ENCODE results near the gene DSP. TPM values are rescaled to one million over a fixed set of nuclear protein-coding genes. Genes with fewer than 3 reads are reported as not detected.

The DSP gene
- polyA plus RNA-seq, 1 donor (not counting 4 experiments of a cell fraction or from before 2014, with no cell fraction given) = 255 TPM

DNA sequence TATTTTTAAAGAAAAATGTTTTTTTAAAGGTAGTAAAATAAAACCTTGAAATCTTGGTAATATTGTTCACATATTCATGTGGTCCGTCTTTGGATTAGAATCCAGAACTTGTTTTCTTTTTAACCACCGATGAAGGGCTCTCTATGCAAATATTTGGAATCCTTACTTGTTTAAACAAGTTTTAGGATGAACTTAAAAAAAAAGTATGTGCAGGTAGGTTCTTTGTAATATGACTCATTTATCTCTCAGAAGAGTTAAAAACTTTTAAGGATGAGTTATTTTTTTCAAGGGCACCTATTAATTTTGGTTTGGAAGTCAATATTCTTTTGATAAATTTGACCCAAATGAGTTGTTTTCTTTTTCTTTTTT, 8.9 kb downstream of the DSP start:
- DNase-seq (ENCODE audit: low read depth, low spot score) (no peak), FAIRE-seq (peak; percentile 32)
- TF ChIP-seq EZH2 (IDR thresholded peaks at IDR 0.05; ENCODE audit: low read length) = no peak
- dilution Hi-C loops (cut with MboI; ENCODE audit: extremely low pct_ligation_motif_present, low sequenced_read_pairs) = no loop called here
- Histone ChIP-seq H3K36me3 (ENCODE audit: control insufficient read depth in 2 of 2, extremely low read depth in 1 of 2, insufficient read depth in 2 of 2, low read length in 2 of 2) (peaks cover 5 to 25% of the 10 kb centered on the region in 2 experiments), H3K27me3 (ENCODE audit: control insufficient read depth, extremely low read depth, insufficient read depth, low read length) (no peaks in the 10 kb centered on the region), H3K9me1 (ENCODE audit: control insufficient read depth, extremely low read depth, insufficient read depth, low read length) (no peaks in the 10 kb centered on the region), H3K9me3 (ENCODE audit: control insufficient read depth, low read depth, low read length) (no peaks in the 10 kb centered on the region), H2AFZ (ENCODE audit: control insufficient read depth, low read length) (no peak overlapping the region), H3K4me2 (ENCODE audit: control insufficient read depth, extremely low read depth, insufficient read depth, low read depth, low read length) (peak overlapping the region; percentile 79), H3K27ac (ENCODE audit: control insufficient read depth, insufficient read depth, low read length) (peak overlapping the region; percentile 95), H3K9ac (ENCODE audit: control insufficient read depth, extremely low read depth, insufficient read depth, low read length) (peak overlapping the region; percentile 51), H3K4me3 (ENCODE audit: control insufficient read depth in 2 of 3, extremely low read depth in 1 of 3, insufficient read depth in 2 of 3, low read depth in 1 of 3, low read length in 3 of 3) (peak overlapping the region in 2 of 3 experiments; percentile 2 to 31), H3K4me1 (ENCODE audit: control insufficient read depth, extremely low read depth, insufficient read depth, low read length) (peaks cover 89% of the 10 kb centered on the region), H3K79me2 (ENCODE audit: control insufficient read depth, insufficient read depth, low read length) (peaks cover 73% of the 10 kb centered on the region), H4K20me1 (ENCODE audit: control insufficient read depth, extremely low read depth, insufficient read depth, low read length) (peaks cover 15% of the 10 kb centered on the region)

DNA sequence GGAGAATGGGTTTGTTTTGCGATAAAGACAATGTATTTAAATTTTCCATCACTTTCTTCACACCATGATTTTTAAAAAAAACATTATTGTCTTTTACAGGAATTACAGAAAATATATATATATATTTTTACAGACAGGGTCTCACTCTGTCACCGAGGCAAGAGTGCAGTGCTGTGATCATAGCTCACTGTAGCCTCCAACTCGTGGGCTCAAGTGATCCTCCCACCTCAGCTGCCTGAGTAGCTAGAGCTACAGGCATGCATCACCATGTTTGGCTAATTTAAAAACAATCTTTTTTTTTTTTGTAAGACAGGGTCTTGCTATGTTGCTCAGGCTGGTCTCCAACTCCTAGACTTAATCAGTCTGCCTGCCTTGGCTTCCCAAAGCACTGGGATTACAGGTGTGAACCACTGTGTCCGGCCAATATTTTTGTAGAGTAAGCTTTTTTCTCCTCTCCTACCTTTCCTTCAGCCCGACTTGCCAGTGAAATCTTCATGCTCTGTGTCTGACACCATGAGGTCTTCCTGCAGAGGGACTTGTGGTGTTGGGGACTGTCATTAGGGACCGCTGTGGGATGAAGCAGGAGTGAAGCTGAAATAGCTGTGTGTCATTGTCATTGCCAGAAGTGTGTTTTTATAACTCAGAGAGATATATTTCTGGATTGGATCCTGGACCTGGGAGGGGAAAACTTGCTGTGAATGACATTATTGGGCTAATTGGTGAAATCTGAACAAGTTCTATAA, 13.2 kb downstream of the DSP start:
- Histone ChIP-seq H3K79me2 (ENCODE audit: control insufficient read depth, insufficient read depth, low read length) (peaks cover 71% of the 10 kb centered on the region), H4K20me1 (ENCODE audit: control insufficient read depth, extremely low read depth, insufficient read depth, low read length) (peaks cover 3% of the 10 kb centered on the region), H3K4me3 (ENCODE audit: control insufficient read depth in 2 of 3, extremely low read depth in 1 of 3, insufficient read depth in 2 of 3, low read depth in 1 of 3, low read length in 3 of 3) (peak overlapping the region in 2 of 3 experiments; percentile 50 to 71), H3K4me2 (ENCODE audit: control insufficient read depth, extremely low read depth, insufficient read depth, low read depth, low read length) (peak overlapping the region; percentile 92), H3K27ac (ENCODE audit: control insufficient read depth, insufficient read depth, low read length) (peak overlapping the region; percentile 95), H3K36me3 (ENCODE audit: control insufficient read depth in 2 of 2, extremely low read depth in 1 of 2, insufficient read depth in 2 of 2, low read length in 2 of 2) (peaks cover 29 to 35% of the 10 kb centered on the region in 2 experiments), H3K9ac (ENCODE audit: control insufficient read depth, extremely low read depth, insufficient read depth, low read length) (peak overlapping the region; percentile 76), H3K9me3 (ENCODE audit: control insufficient read depth, low read depth, low read length) (no peaks in the 10 kb centered on the region), H2AFZ (ENCODE audit: control insufficient read depth, low read length) (no peak overlapping the region), H3K4me1 (ENCODE audit: control insufficient read depth, extremely low read depth, insufficient read depth, low read length) (peaks cover 52% of the 10 kb centered on the region), H3K27me3 (ENCODE audit: control insufficient read depth, extremely low read depth, insufficient read depth, low read length) (no peaks in the 10 kb centered on the region), H3K9me1 (ENCODE audit: control insufficient read depth, extremely low read depth, insufficient read depth, low read length) (peaks cover 2% of the 10 kb centered on the region)
- FAIRE-seq = no peak
- dilution Hi-C loops (cut with MboI; ENCODE audit: extremely low pct_ligation_motif_present, low sequenced_read_pairs) = no loop called here
- TF ChIP-seq EZH2 (IDR thresholded peaks at IDR 0.05; ENCODE audit: low read length) = no peak
- TF ChIP-seq, protein P1, sequence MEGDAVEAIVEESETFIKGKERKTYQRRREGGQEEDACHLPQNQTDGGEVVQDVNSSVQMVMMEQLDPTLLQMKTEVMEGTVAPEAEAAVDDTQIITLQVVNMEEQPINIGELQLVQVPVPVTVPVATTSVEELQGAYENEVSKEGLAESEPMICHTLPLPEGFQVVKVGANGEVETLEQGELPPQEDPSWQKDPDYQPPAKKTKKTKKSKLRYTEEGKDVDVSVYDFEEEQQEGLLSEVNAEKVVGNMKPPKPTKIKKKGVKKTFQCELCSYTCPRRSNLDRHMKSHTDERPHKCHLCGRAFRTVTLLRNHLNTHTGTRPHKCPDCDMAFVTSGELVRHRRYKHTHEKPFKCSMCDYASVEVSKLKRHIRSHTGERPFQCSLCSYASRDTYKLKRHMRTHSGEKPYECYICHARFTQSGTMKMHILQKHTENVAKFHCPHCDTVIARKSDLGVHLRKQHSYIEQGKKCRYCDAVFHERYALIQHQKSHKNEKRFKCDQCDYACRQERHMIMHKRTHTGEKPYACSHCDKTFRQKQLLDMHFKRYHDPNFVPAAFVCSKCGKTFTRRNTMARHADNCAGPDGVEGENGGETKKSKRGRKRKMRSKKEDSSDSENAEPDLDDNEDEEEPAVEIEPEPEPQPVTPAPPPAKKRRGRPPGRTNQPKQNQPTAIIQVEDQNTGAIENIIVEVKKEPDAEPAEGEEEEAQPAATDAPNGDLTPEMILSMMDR (optimal IDR thresholded peaks at IDR 0.05 in 1 of 3, IDR thresholded peaks at IDR 0.05 in 1 of 3, conservative IDR thresholded peaks at IDR 0.05 in 1 of 3; ENCODE audit: extremely low read depth in 1 of 3, insufficient read depth in 2 of 3, low read length in 3 of 3) = no peak
- no peak for DNase-seq (ENCODE audit: low read depth, low spot score)

Measured in keratinocyte (primary cell).